HG03064 (cell line): Measurements from ENCODE around the gene MALT1.
"Not testable (repeated sequence)": the region's sequence is repeated elsewhere in the genome, so short reads cannot be mapped to it uniquely, and the experiment has no call there.

Experiments
- ATAC-seq: cut with Tn5 transposase; IDR thresholded peaks from one replicate; pipeline ENCODE4 v1.9.1; 2021; ENCODE audit warnings: low read depth; ENCODE audit not compliant: unreplicated experiment

Gene MALT1, protein sequence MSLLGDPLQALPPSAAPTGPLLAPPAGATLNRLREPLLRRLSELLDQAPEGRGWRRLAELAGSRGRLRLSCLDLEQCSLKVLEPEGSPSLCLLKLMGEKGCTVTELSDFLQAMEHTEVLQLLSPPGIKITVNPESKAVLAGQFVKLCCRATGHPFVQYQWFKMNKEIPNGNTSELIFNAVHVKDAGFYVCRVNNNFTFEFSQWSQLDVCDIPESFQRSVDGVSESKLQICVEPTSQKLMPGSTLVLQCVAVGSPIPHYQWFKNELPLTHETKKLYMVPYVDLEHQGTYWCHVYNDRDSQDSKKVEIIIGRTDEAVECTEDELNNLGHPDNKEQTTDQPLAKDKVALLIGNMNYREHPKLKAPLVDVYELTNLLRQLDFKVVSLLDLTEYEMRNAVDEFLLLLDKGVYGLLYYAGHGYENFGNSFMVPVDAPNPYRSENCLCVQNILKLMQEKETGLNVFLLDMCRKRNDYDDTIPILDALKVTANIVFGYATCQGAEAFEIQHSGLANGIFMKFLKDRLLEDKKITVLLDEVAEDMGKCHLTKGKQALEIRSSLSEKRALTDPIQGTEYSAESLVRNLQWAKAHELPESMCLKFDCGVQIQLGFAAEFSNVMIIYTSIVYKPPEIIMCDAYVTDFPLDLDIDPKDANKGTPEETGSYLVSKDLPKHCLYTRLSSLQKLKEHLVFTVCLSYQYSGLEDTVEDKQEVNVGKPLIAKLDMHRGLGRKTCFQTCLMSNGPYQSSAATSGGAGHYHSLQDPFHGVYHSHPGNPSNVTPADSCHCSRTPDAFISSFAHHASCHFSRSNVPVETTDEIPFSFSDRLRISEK

DNA sequence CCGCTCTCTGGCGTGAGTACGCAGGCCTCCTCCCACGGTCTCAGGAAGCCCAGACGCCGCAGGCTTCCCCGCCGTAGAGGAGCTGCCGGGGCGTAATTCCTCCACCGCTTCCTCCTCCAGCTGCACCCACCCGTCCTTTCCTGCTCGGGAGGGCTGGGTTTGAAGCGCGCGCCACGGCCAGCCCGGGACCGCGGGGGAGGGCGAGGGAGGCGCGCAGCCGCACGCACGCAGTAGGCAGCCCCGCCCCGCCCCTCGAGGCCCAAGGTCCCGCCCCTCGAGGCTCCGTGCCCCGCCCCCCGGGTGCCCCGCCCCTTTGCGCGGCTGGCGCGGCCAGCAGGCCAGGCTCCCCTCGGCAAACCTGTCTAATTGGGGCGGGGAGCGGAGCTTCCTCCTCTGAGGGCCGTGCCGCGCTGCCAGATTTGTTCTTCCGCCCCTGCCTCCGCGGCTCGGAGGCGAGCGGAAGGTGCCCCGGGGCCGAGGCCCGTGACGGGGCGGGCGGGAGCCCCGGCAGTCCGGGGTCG, at the start of gene MALT1:
Gene MALT1 (plus strand): TSS at position 355 of the 521 bp plus-strand sequence. CDS start 179 bp downstream, outside the sequence.
- peak; percentile 69 for ATAC-seq

DNA sequence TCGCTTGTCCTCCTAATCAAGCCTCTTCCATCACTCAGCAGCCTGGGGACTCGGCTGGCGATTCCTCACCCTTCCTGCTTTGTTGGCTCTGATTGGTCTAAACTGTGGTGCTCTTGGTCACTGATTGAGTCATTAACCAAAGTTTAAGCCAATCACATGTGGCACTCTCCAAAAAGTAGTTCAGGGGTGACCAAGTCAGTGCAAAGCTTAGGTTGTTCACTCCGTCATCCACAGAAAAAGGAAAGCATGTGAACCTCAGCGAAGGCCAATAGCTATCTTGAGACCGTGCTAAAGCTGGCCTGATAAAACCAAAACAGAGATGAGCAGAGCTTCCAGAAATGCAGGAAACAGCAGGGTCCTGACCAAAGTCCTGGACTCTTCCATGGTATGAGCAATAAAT, 47.3 kb upstream of the MALT1 start:
- ATAC-seq, result no peak

DNA sequence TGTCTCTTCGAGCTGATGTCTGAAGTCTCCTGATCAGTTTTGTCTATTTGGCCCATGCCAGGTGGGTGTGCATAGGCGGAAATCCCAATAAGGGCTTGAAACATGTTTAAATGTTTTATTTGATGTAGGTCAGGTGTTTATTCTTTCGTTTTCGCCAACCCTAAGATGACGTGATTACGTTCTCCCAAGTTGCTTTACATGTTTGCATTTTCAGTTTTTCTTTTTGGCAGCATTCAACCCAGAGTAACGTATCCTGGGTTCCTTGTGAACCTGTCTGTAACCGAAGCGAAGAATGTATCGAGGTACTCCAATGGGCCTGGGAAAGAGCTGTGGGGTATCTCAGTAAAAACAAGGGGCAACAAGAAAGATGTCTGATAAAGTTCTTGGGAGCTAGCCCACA, 45.4 kb upstream of the MALT1 start:
- no peak for ATAC-seq

DNA sequence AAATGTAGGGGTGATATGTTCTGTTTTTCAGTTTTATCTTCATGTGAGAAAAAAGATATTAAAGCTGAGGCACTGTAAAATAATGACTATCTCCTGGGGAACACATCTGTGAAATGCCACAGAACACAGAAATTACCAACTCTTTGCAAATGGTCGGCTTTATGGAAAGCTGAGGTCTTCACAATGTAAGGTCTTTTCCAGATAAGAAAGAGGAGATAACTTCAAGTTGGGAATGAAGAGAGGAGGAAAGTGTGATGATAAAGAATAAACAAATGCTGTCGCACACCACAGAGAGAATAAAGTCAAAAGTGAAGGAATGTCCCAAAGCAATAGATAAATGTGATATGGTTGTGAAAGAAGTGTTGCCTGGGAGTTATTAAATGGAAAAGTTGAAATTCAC, 41.2 kb upstream of the MALT1 start:
- no peak for ATAC-seq

DNA sequence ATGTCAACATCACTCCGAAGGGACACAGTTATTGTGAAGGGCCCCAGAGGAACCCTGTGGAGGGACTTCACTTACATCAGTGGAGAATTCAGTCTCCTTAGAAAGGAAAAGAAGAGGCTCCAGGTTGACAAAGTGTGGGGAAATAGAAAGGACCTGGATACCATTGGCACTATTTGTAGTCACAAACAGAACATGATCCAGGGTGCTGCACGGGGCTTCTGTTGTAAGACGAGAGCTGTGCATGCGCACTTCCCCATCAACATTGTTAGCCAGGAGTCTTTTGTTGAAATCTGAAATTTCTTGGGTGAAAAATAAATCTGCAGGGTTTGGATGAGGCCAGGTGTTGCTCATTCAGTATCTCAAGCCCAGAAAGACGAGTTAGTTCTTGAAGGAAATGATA, 40.0 kb upstream of the MALT1 start:
- ATAC-seq, result no peak

DNA sequence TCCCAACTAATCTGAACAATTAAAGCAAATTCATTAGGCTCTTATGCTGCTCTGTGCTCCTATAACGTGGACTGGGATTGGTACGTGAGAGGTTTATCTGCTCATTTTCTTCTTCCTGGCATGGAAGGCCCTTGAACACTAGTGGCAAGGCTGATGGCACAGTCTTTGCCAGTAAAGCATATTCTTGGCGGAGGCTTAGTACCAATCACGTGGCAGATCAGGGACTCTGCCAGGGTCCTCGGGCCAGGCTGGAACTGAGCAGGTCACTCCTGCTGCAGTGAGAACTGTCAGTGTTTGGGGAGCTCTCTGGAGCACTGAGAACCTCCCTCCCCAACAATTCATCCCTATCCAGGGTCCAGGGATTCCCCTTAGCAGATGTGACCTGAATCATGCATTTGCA, 38.7 kb upstream of the MALT1 start:
- ATAC-seq, result no peak

DNA sequence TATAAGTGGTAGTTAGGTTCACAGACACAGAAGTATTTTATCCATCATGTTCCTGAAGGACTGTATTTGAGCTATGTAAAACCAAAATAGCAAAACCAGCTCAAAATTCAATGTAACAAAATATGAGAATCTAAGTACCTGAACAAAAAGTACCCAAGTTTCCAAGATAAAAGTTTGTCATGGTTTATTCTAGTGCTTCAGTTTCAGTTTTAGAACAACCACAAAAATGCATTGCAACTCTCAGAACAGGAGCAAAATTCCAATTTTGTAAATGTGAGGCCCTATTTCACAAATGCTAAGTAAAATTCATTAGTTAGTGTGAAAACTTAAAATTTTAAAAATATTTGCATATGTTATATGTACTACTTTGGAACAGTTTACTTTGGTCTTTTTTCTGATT, 37.4 kb upstream of the MALT1 start:
- ATAC-seq, result no peak

DNA sequence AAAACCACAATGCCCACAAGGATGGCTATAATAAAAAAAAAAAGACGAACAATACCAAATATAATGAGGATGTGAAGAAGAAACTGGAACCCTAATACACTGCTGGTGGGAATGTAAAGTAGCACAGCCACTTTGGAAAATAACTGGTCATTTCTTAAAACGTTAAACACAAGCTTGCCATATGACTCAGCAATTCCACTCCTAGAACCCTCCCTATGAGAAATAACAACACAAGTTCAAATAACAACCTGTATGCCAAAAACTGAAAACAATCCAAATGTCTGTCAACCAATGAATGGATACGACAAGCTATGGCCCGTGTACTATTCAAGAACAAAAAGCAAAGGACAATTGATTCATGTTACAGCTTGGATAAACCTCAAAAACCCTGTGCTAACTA, 35.4 kb upstream of the MALT1 start:
- no peak for ATAC-seq

DNA sequence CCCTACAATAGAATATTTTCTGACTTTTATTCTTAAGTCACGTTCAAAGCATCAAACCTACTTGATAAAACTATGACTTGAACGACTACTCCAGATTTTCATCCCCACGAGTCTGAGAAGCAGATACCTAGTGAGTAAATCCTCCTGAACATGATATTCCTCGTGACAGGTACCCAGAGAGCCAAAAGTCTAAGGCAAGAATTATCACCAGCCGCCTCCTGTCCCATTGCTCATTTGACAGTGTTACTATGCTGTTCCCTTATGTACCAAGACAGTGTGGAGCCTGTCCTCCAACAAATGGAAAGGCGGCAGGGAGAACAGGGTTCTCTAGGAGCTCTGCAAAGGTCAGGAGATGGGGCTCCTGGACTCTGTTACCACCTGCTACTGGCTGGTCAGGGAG, 34.1 kb upstream of the MALT1 start:
- no peak for ATAC-seq

DNA sequence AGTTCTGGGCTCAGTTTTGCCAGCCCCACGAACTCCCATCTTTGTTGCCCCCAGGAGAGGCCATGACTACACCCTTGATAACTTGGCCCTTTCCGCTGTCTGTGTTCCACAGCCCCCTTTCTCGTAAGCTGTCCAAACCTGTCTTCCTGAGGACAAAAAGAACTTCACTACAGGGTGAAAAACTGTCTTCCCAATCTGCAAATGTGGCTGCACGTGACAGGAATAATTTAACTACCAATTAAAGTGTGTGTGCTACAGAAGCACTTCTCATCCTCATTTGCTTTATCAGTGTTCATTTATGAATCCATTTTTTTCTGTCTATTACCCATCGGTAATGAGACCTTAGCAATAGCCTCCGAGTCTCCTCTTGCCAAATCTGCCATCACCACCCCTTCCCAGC, 33.3 kb upstream of the MALT1 start:
- no peak for ATAC-seq

DNA sequence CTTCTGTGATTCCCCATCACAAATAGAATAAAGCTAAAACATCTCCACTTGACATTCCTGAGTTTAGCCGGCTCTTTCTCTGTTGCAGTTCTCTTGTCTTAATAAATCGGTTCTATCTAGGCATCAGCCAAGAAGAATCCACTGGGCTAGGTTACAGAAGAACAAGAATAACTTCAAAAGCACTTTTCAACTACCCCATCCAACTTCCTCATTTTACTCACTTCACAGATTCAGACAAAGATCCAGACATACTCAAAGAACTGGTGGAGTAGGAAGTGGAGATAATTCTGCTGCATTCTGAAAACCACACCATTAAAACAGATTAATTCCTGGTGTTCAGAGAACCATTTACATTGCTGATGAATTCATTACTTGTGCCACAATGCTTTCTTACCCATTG, 32.8 kb upstream of the MALT1 start:
- ATAC-seq, result no peak

DNA sequence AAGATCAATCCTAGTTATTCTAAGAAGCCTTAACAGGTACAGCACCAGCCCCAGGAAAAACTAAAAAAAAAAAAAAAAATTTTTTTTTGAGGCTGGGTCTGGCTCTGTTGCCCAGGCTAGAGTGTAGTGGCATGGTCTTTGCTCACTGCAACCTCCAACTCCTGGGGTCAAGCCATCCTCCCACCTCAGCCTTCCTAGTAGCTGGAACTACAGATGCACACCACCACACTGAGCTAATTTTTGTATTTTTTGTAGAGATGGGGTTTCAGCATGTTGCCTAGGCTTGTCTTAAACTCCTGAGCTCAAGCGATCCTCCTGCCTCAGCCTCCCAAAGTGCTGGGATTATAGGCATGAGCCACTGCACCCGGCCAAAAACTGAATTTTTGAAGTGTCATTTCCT, 32.0 kb upstream of the MALT1 start:
- ATAC-seq, result no peak

DNA sequence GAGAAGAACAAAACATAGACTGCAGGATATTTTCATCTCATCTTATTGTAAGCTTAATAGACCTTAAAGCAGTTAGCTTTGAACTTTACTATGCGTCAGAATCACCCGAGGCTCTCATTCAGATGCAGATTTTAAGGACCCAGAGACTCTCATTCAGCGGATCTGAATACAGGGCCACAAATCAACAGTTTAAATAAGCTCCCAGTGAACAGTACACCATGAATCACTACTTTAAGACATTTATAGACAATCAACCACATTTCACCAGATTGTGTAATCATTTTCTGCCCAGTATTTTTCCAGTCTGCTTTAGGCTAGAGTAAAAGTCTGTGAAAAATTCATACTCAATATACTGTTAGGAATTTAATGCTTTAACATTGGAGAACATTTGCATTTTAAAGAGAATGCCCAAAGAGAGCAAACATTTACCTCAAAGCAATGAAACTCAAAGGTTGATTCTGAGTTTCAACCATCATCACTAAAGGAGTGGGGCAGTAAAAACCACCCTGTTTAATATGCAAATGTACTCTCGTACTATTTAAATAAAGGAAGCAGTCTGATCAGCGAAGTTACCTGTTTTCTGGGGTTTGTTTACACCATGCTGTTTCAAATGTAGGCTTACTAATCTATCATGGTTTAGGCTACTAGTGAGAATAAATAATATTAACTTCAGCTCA, 31.4 kb upstream of the MALT1 start:
- no peak for ATAC-seq

DNA sequence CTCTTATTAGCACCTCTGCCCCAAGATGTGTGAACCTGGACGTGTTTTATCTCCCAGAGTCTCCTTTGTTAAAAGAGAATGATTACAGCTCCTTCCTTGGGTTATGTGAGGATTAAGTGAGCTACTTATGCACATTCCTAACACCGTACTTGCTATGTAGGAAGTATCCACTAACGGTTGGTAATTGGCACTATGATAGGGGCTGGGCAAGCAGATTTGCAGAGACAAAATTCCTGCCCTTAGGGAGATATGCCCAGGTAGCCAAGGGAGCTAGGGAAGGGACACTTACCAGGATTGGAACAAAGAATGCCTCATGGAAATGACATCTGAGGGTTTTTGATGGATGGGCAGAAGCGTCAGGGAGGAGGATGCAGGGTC, 30.8 kb upstream of the MALT1 start:
- no peak for ATAC-seq

DNA sequence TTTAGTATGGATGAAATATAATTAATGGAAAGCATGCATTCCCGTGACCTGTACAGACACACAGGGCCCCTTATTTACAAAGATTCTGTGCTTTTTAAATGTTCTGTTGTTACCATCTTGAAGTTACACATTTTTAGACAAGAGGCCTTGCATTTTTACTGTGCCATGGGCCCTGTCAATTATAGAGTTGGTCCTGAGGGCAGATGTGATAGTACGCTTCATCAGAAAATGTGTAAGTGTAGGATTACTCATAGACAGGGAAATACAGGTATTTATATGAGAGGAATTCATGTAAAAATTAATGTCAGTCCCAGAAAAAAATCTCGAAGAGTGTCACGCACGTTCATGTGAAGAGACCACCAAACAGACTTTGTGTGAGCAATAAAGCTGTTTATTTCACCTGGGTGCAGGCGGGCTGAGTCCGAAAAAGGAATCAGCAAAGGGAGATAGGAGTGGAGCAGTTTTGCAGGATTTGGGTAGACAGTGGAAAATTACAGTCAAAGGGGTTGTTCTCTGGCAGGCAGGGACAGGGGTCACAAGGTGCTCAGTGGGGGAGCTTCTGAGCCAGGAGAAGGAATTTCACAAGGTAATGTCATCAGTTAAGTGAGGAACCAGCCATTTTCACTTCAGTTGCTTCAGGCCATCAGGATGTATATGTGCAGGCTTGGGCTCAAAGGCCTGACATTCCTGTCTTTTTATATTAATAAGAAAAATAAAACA, 30.2 kb upstream of the MALT1 start:
- ATAC-seq, result no peak

DNA sequence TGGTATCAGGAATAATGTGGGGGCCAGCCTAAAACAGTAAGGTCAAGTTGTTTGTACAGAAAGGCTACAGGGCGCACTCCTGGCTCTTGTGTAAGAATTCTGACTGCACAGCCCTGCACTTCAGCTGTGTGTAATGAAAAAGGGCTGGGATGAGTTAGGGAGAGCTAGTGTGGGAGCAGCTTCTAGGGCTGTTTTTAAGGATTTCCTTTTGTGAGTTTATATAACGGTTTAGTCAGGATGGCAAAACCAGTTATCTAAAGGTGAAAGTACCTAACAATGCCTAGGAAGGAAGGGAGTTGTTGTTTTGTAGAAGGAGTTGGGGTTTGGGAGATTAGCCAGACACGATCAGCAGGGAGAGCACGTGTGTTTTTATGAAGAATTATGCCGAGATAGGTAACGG, 27.7 kb upstream of the MALT1 start:
- ATAC-seq, result not testable (repeated sequence)

DNA sequence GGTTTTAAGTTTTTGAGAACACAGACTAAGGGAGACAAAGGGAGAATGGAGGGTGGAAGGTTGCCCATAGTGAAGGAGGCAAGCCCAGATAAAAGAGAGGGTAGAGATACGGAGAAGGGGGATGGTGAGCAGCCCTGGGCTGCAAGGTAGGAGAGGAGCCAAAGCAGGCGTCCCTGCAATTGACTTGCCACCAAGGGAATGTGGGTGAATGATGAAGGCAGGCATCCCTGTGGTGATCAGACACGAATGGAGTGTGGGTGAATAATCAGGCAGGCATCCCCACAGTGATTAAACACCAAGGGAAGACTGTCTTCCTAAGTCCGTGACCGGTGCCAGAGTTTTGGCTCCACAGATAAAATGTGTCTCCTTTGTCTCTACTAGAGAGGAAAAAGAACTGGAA, 25.9 kb upstream of the MALT1 start:
- ATAC-seq, result no peak

DNA sequence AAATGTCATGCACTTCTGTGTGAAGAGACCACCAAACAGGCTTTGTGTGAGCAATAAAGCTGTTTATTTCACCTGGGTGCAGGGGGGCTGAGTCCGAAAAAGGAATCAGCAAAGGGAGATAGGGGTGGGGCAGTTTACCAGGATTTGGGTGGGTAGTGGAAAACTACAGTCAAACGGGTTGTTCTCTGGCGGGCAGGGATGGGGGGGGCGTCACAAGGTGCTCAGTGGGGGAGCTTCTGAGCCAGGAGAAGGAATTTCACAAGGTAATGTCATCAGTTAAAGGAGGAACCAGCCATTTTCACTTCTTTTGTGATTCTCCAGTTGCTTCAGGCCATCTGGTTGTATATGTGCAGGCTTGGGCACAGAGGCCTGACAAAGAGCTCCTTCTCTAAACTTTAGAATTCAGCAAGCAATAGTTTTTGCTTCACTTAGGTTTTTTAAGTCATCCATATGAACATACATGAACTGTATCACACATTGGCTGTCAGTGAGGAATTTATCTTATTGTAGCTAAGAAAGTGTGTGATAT, 24.9 kb upstream of the MALT1 start:
- ATAC-seq, result no peak

DNA sequence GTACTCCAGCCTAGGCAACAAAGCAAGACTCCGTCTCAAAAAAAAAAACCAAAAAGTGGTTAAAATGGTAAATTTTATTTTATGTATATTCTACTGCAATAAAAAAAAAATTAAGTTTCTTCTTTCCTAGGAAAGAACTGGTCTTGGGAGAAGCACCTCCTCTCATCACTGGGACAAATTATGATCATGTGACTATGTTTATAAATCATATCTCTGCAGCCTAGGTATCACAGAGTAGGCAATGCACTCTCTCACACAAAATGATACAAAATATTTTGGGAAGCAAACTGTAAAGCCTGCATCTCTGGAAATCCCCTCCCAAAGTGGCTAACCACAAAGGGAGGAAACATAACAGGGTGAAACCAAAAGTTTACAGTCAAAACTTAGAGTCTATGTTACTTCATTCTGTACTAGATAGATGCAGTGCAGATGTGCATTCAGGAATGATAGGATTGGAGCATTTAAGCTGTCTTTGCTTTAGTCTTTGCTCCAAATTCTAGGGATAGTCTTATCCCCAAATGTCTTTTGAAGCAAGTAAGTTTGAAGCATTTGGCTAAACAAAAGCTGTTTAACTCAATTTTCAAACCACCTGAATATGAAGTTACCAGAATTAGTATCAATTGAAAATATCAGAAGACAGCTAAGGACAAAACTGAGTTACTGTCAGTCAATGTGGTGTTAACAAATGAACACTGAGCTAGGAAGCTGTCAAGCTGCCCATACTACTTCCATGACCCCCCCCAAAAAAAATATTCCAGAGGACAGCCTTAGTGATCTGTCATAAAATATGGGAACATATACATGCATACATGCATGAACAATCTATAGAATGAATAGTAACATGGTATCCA, 21.1 kb upstream of the MALT1 start:
- peak; percentile 60 for ATAC-seq
